ENCODE results near the gene ATOH1. TPM values are rescaled to one million over a fixed set of nuclear protein-coding genes. Genes with fewer than 3 reads are reported as not detected.

The ATOH1 gene, protein sequence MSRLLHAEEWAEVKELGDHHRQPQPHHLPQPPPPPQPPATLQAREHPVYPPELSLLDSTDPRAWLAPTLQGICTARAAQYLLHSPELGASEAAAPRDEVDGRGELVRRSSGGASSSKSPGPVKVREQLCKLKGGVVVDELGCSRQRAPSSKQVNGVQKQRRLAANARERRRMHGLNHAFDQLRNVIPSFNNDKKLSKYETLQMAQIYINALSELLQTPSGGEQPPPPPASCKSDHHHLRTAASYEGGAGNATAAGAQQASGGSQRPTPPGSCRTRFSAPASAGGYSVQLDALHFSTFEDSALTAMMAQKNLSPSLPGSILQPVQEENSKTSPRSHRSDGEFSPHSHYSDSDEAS
- not detected for total RNA-seq

DNA sequence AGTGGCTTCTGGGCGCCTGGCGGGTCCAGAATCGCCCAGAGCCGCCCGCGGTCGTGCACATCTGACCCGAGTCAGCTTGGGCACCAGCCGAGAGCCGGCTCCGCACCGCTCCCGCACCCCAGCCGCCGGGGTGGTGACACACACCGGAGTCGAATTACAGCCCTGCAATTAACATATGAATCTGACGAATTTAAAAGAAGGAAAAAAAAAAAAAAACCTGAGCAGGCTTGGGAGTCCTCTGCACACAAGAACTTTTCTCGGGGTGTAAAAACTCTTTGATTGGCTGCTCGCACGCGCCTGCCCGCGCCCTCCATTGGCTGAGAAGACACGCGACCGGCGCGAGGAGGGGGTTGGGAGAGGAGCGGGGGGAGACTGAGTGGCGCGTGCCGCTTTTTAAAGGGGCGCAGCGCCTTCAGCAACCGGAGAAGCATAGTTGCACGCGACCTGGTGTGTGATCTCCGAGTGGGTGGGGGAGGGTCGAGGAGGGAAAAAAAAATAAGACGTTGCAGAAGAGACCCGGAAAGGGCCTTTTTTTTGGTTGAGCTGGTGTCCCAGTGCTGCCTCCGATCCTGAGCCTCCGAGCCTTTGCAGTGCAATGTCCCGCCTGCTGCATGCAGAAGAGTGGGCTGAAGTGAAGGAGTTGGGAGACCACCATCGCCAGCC is at the start of gene ATOH1:
ATOH1 (plus strand) TSS at position 422 of the 663 bp plus-strand sequence; CDS start at position 596, 174 bp downstream.

Small RNA genes within 50 kb of the gene (small RNA-seq; reads per million reads assigned to genes)
- gene RNA5SP164: 0 reads per million in 2 donors
